T1000 (cell line): ENCODE measurements around the gene PDIA3.
"Not testable (repeated sequence)": the region's sequence is repeated elsewhere in the genome, so short reads cannot be mapped to it uniquely, and the experiment has no call there.

ENCODE experiments used
- DNase-seq: peaks from one replicate; lab custom pipeline; 2025; ENCODE audit warnings: mixed read lengths; lab: John Stamatoyannopoulos, UW

The PDIA3 gene

DNA sequence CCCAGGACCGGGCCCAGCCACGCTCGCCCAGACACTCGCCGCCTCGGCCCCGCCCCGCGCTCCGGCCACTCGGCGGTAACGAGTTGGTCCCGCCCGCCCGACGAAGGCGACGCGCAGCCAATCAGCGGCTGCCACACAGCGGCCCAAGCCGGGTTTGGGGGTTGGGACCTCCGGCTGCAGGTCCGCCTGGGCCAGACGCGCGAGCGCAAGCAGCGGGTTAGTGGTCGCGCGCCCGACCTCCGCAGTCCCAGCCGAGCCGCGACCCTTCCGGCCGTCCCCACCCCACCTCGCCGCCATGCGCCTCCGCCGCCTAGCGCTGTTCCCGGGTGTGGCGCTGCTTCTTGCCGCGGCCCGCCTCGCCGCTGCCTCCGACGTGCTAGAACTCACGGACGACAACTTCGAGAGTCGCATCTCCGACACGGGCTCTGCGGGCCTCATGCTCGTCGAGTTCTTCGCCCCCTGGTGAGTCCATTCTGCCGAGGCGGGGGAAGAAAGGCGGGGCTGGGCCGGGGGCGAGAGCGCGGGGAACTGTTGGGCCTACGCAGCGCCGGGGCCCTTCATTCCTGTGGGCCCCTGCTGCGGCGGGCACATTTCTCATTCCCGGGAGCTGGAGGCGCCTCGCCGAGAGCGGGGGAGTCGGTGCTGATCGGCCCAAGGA, at the start of gene PDIA3:
Gene PDIA3 (plus strand): TSS at position 194 of the 658 bp plus-strand sequence. CDS start 102 bp downstream, at position 296.
- DNase-seq = peak; percentile 81

DNA sequence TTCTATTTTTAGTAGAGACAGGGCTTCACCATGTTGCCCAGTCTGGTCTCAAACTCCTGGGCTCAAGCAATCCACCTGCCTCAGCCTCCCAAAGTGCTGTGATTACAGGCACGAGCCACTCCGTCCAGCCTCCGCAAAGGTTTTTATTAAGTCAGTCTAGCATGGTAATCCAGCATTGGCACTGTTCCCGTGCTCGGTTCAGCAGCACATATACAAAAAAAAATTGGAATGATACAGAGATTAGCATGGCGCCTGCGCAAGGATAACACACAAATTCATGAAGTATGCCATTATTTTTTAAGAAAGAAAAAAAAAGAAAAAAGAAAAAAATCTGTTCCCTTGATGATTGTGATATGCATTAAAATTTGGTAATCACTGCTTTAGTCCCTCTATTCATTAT, 44.1 kb upstream of the PDIA3 start:
- DNase-seq = no peak

DNA sequence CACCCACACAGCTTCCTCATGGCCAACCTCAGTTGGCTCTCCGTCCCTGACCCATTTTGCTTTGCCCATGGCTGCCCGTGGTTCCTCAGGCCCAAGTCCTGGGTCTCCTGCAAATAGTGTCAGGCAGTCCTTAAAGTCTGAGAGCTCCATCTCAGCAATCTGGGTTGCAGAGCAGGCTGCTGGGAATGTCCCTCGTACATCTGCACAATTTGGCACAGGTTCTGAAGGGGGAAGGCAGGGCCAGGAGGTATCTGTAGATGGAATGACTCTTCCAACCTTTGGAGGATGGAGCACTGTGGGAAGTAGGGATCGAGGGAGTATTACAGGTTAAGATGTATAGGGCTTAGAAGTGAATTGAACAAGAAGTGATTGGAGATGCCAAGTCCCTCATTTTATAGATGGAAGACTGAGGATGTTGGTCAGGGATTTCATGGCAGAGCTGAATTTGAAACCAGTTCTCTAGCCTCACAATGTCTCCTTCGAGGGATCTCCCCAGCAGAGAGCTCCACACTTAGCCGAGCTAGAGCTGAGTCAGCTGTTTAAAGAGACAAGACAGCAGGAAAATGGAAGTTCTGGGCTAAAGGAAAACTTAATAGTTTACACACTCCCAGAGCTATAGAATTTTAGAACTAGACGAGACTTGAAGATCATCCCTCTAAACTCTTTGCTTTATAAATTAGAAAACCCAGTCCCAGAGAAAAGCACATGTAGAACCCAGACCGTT, 43.4 kb upstream of the PDIA3 start:
- DNase-seq = no peak

DNA sequence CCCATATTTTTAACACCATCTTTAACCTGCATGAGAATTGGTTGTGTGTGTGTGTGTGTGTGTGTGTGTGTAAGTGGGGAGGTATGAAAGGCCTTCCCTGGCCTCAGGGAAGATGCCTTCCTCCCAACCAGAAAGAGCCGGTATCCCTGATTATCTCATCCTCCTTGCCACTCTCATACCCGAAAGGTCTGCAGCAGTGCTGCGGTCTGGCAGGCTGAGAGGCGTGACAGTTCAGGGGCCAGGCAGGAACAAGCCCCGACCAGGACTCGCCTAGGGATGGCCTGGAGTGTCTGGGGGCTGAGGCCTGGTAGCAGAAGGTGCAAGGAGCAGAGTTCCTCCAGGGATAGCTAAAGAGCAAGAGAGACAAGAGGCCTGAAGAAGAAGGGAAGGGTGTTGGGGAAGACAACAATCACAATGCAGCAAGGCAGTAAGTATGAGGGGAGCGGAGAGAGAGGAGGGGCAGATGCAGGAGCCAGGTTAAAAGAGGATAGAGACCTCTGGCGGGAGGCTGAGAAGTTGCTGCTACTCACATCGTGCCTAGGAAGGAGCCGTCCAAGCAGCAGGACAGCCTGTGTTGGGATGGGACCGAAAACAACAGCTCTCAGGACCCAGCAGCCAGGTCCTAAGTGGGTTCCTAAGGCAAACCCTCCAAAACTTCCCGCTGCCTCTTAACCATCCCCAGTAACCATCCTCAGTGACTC, 35.7 kb upstream of the PDIA3 start:
- not testable (repeated sequence) for DNase-seq

DNA sequence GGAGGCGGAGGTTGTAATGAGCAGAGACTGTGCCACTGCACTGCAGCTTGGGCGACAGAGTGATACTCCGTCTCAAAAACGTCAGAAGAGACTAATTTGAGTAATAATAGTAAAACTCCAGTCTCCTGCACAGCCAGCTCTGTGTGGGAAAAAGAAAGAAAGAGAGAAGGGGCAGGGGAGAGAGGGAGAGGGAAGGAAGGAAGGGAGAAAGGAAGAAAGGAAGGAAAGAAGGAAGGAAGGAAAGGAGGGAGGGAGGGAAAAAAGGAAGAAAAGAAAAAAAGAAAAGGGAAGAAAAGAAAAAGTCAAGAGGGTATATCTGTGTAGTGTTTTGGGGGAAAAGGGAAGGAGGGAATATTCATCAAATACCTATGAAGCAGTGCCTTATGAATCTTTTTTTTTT, 23.1 kb upstream of the PDIA3 start:
- no peak for DNase-seq

DNA sequence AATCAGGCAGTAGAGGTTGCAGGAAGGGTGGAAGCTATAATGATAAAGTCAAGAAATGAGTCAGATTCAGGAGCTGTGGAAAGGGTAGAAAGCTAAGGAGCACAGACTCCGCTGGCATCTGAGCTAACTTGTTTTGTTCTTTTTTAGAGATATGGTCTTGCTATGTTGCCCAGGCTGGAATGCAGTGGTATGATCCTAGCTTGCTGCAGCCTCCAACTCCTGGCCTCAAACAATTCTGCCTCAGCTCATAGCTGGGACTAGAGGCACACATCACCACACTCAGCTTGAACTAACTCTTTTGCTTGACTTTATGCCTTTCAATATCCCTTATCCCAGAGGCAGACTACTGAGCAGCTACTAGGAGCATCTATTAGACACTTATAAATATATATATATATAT, 19.9 kb upstream of the PDIA3 start:
- DNase-seq = not testable (repeated sequence)

DNA sequence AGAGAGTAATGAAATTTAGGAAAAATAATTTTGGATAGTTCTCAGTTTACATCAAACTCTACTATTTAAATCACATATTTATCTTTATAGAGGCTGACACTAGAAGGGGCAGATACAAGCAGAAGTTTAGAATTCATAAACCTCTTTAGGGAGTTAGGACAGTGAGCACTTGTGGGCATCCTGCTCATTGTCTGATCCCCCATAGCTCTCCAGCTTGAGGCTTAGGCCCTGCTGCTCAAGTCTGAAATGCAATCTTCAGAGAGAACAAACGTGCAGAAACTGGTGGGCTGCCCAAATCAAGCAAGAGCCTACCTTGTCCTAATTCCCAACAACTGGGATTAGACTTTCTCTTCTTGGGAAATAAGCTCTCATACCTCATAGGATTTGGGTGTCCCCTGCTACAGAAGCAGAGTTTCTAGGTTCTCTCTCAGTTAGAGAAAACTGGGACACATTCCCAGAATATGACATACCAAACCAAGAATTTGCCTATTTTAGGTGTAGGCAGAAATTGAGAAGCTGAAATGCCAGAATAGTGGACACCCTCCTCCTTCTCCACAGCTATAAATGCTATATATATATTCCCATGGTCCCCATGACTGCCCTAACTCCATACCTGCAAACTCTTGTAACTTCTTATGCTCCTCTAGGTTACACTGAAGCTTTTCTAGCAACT, 18.0 kb upstream of the PDIA3 start:
- DNase-seq = not testable (repeated sequence)

DNA sequence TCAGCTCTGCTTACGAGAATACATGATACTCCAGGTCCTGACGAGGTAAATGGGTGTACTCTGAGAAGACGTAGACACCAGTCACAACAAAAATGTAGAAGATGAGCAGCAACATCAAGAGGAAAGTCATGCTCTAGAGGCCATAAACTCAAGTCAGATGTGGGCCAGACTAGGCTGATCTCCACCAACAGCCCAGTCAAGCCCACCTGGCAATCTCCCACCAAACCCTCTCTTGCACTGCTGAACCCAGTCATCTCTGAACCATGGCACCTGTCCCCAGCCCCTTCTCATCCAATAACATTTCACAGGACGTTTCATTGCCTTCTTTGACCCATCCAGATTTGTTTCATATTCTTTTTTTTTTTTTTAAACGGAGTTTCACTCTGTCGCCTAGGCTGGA, 10.8 kb upstream of the PDIA3 start:
- DNase-seq = no peak

DNA sequence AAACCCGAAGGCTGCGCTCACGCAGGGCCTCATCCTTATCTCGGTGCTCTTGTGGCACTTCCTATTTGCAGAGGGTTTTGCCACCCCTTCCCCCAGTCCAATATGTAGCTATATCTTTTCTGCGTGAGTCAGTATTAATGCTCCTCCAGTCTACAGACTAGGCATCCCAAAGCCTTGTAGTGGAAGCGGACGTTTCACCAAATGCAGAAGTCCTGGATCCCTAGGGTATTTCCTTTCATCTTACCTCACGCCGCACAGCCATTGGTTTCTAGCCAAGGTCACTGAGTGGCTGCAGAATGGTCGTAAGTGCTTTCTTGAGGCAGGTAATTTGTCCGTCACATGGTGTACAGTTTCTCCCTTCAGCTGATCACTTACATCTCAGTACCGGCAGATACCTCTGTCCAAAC, 668 bp downstream of the PDIA3 start:
- not testable (repeated sequence) for DNase-seq

DNA sequence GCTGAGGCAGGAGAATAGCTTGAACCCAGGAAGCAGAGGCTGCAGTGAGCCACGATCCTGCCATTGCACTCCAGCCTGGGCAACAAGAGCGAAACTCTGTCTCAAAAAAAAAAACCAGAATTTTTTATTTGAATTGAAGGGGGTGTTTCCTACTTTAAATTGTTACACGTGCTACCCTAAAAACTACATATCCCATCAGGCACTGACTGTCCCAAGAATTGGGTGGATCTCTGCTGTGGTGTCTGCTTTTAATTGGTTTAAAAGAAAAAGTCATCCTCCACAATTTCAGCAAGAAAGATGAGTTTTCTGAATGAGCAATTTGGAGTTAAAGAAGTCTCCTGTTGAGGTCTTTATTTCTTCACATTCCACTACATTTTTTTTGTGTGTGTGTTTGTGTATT, 2.1 kb downstream of the PDIA3 start:
- DNase-seq = no peak

DNA sequence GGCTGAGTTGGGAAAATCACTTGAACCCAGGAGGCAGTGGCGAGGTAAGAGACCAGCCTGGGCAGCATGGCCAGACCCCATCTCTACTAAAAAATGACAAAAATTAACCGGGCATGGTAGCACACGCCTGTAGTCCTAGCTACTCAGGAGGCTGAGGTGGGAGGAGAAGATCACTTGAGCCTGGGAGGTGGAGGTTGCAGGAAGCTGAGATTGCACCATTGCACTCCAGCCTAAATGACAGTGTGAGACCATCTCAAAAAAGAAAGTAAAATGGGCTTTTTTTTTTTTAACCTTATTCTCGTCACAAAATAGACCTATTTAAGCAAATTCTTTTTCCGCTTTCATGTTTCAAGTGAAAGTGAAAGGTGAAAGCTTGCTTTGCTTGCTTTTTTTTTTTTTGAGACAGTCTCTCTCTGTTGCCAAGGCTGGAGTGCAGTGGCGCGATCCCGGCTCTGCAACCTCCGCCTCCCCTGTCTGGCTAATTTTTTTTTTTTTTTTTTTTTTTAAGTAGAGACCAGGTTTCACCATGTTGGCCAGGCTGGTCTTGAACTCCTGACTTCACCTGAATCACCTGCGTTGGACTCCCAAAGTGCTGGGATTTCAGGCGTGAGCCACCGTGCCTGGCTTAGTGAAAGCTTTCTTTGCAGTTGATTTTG, 3.6 kb downstream of the PDIA3 start:
- no peak for DNase-seq

DNA sequence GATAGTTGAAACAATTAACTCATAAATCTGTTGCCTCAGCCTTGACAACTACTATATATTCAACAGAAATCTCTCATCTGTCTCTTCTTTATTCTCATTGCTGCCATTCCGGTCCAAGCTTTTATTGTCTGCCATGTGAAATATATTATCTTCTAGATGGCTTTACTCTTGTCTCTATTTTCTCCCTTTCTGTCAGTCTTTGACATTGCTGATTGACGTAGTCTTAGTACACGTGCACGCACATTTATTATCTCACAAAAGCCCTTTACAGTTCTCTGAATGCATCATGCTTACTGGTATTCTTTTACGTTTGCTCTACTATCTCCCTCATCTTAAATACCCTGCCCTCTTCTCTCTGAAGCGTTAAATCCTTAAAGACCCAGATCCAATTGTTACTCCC, 5.6 kb downstream of the PDIA3 start:
- DNase-seq = no peak

DNA sequence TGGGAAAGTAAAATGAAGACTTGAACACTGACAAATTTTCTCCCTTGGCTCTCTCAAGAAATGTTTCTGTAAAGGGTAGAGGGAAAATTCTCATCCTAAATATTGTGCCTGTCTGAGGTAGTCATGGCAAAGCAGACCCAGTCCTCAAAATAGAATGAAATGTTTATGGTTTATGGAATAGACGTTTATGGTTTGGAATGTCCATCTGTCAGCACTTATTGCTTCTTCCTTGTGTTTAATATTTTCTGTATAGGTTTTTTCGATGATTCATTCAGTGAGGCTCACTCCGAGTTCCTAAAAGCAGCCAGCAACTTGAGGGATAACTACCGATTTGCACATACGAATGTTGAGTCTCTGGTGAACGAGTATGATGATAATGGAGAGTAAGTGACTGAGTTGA, 16.6 kb downstream of the PDIA3 start:
- DNase-seq = no peak

DNA sequence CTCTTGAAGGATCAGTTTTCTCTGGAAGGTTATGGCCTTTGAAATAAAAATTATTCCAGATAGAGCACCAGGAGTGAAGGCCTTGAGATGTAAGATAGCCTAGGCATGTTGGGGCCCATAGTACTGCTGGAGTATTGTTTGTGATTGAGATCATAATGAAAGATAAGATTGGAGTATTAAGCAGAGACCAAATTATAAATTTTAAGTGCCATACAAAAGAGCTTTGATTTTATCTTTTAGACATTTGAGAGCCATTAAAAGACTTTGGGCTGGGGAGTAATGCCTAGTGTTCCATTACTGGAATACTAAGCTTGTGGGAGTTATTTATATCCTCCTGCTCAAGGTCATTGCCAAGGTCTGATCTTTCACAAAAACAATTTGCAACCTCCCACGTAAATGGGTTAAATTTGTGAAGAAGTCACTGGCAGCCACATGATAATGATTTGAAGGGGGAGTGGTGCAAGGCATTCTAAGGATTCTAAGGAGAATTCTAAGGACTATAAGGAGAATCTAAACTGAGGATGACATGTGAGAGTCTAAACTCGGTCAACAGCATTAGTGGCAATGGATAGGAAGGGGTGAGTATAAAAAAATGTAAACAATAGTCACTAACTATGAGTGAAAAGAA, 17.7 kb downstream of the PDIA3 start:
- DNase-seq = no peak

DNA sequence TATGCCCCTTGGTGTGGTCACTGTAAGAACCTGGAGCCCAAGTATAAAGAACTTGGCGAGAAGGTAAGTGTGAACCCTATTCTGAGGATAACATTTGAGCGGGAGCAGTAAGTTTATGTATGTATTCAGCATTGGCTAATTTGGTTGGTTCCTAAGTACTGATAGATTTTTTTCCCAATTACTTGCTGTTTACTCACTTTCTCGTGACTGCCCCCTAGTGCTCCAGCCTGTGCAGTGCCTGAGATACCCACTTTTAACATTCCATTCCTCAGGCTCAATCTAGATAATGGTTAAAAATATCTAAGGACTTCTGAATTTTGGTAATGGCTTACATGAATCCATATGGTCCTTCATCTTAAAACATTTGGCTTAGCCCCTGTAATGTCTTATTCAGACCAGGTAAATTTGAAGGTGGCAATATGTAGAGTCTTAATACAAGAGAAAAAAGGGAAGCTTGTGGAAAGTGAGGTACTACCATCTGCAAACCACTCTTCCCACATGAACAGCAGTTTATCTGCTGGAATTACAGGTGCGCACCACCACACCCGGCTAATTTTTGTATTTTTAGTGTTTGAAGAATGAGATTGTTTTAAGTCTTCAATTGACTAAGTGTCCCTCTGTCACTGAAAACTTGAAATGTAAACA, 23.5 kb downstream of the PDIA3 start:
- DNase-seq = peak; percentile 21

DNA sequence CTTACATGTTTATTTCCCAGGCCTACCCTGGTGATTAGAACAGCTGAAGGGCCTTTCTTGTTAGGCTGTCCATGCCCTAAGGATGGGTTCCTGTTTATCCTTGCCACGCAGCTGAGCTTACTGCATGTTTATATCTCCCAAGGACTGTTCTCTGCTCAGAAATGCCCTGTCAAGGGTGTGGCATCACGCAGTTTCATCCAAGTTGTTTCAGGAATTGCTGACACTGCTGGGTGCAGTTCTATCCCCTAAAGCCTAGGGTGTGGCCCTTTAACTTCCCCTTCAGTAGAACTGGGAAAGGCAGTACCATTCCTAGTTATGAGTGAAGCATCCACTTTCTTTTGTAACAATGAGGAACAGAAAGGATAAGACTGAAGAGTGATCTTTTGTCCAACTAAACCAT, 25.6 kb downstream of the PDIA3 start:
- DNase-seq = no peak

DNA sequence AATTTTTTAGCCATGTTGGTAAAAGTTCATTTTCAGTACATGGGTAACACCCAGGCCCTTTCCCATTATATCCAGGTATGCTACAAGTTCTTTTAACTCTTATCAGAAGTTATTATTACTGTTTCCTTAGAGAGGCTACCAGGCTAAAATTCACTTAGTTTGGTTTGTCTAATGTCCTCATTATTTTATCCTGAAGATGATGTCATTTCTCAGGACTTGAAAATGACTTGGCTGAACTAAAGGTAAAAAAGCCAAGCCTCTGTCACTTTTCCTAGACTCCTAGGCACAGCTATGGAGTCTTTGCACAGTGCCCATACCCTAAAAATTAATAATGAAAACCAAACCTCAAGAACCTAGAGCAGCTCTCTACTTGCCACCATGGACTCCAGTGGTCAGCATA, 26.4 kb downstream of the PDIA3 start:
- DNase-seq = no peak

DNA sequence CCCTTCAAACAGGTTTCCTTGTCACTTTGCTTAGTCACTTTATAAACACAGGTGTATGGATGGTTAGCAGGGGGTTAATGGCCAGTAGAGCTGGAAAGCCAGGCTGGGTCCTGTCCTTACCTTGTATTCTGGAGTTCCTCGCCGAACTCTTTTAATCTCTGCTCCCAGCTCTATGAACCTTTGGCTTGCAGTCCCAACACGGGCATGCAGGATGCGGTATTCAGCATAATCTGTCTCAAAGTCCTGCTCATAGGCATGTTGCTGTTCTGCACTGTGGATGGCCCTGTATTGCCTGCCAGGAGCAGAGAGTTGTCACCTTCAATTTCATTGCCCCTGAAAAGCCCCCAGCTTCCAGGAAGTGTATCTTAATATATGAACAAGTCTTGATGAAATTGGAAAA, 27.8 kb downstream of the PDIA3 start:
- no peak for DNase-seq

DNA sequence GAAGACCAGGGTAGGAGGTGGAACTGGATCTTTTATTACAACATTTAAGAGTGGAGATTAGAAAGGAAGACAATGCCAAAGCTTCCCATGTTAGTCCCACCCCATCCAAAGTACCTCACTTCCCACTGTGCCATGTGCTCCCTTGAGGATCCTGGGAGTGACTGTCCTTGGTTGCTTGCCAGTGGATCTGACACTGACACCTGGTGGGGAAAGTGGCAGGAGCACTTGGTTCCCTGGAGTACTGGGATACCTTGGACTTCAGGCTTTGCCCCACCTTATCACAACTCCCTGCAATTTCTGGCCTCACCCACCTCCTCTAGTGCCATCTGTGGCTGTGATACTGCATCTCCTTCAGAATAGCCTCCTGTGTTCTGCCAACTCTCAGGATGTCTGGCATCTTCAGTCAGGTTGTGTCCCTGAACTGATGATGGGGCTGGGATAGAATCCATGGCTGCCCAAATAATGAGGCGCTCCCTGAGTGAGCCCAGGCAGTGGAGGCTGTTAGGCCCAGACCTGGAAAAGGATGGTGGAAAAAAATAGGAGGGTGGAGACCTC, 29.2 kb downstream of the PDIA3 start:
- DNase-seq = peak; percentile 32

DNA sequence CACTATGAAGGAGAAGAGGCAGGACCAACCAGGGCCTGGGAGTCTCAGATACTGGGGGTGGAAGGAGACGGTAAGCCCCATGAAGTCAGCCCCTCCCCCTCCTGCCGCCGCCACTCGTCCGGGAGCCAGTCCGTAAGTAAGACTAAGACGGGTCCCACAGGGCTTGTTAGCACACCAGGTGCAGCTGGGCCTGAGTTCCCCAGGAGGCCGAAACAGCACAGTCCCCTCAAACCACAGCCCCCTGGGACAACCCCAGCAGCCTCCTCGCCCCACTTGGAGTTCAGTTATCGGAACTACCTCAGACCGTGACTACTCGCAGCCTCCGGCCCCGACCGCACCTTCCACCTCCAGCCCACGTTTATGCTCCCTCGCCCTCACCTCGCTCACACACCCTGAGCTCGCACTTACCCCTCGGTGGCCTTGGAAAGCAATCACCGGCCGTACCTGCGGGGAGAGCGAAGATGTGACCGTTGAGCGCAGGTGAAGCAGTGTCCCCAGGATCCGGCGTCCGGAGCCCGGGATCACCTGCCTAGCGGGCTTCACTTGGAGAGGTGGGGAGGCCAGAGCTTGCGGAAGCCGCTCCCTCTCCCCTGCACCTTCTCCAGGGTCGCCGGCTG, 30.0 kb downstream of the PDIA3 start:
- no peak for DNase-seq
